CD14-positive monocyte (primary cell): Measurements from ENCODE around the gene MUC16. TPM values are rescaled to one million over a fixed set of nuclear protein-coding genes. Genes with fewer than 3 reads are reported as not detected.

Source experiments
- DNase-seq, 3 donors: peaks; one replicate each; pipeline ENCODE4 v3.0.0-alpha.2; 2011 to 2022
- H2AFZ ChIP-seq: 2 replicates; pipeline ENCODE4 v1.6.0; 2012; ENCODE audit warnings: mild to moderate bottlenecking, low read depth, low read length, inconsistent platforms; ENCODE audit not compliant: insufficient read depth, poor library complexity, severe bottlenecking
- H3K27ac ChIP-seq, 2 donors: 1 replicate in 1 of 2; 2 replicates in 1 of 2; pipeline ENCODE4 v1.5.1; 2012 to 2013; ENCODE audit warnings: low read length in 2 of 2, control low read depth in 1 of 2, inconsistent platforms in 1 of 2, low read depth in 1 of 2, mild to moderate bottlenecking in 1 of 2
- H3K27me3 ChIP-seq, 2 donors: one replicate each; pipeline versions ENCODE4 v1.6.0 to v1.6.1; 2011 to 2013; ENCODE audit warnings: low read length in 2 of 2; ENCODE audit not compliant: control insufficient read depth in 2 of 2, insufficient read depth in 2 of 2
- H3K36me3 ChIP-seq, 2 donors: replicated peaks in 1 of 2; 1 replicate in 1 of 2; 2 replicates in 1 of 2; pipeline versions ENCODE4 v1.5.1 to v1.6.1; 2012 to 2013; ENCODE audit warnings: low read length in 2 of 2, control low read depth in 1 of 2, inconsistent platforms in 1 of 2, mild to moderate bottlenecking in 1 of 2; ENCODE audit not compliant: insufficient read depth in 2 of 2, control insufficient read depth in 1 of 2
- H3K4me1 ChIP-seq, 2 donors: 1 replicate in 1 of 2; 2 replicates in 1 of 2; pipeline versions ENCODE4 v1.5.1 to v1.6.1; 2012 to 2013; ENCODE audit warnings: low read length in 2 of 2, control low read depth in 1 of 2, inconsistent platforms in 1 of 2, mild to moderate bottlenecking in 1 of 2, moderate library complexity in 1 of 2; ENCODE audit not compliant: insufficient read depth in 2 of 2, control insufficient read depth in 1 of 2
- H3K4me2 ChIP-seq: replicated peaks from 2 replicates; pipeline ENCODE3; 2012; ENCODE audit warnings: low read length, moderate library complexity, mild to moderate bottlenecking; ENCODE audit not compliant: poor library complexity, severe bottlenecking; ENCODE audit errors: extremely low read depth
- H3K4me3 ChIP-seq, 3 experiments: fragments of 200-600 bp in 1 of 3; sonication (generic) in 1 of 3; replicated peaks in 1 of 3; 1 replicate in 2 of 3; 2 replicates in 1 of 3; pipeline ENCODE4 v1.5.1; 2011 to 2013; ENCODE audit warnings: low read length in 3 of 3, mild to moderate bottlenecking in 3 of 3, control low read depth in 2 of 3, low read depth in 2 of 3, inconsistent platforms in 1 of 3, moderate library complexity in 1 of 3
- H3K79me2 ChIP-seq: 2 replicates; pipeline ENCODE4 v1.6.0; 2012; ENCODE audit warnings: mild to moderate bottlenecking, control low read depth, inconsistent platforms, low read length, moderate library complexity; ENCODE audit not compliant: insufficient read depth
- H3K9ac ChIP-seq: 2 replicates; pipeline ENCODE4 v1.6.0; 2017; ENCODE audit warnings: low read length, mild to moderate bottlenecking; ENCODE audit not compliant: insufficient read depth, poor library complexity, severe bottlenecking
- H3K9me3 ChIP-seq, 2 donors: replicated peaks in 1 of 2; 1 replicate in 1 of 2; 2 replicates in 1 of 2; pipeline versions ENCODE4 v1.5.1 to v1.6.1; 2012 to 2013; ENCODE audit warnings: low read length in 2 of 2, control low read depth in 1 of 2; ENCODE audit not compliant: control insufficient read depth in 1 of 2, insufficient read depth in 1 of 2
- H4K20me1 ChIP-seq: 2 replicates; pipeline ENCODE4 v1.6.0; 2012; ENCODE audit warnings: mild to moderate bottlenecking, low read length, control low read depth, moderate library complexity; ENCODE audit not compliant: insufficient read depth
- H3K27ac Mint-ChIP-seq, 7 donors: one replicate each; pipeline ENCODE4 v1.8.0; 2020; ENCODE audit warnings: mild to moderate bottlenecking in 7 of 7, mixed read lengths in 7 of 7, moderate library complexity in 6 of 7, inconsistent platforms in 2 of 7
- H3K27me3 Mint-ChIP-seq, 3 donors: one replicate each; pipeline ENCODE4 v1.8.0; 2021 to 2022; ENCODE audit warnings: low read depth in 3 of 3, mild to moderate bottlenecking in 3 of 3, mixed read lengths in 3 of 3, moderate library complexity in 3 of 3, inconsistent platforms in 1 of 3
- H3K36me3 Mint-ChIP-seq, 2 donors: one replicate each; pipeline ENCODE4 v1.8.0; 2020; ENCODE audit warnings: mixed read lengths in 2 of 2, inconsistent platforms in 1 of 2, mild to moderate bottlenecking in 1 of 2
- H3K4me1 Mint-ChIP-seq: one replicate; pipeline ENCODE4 v1.8.0; 2020; ENCODE audit warnings: mild to moderate bottlenecking, mixed read lengths
- H3K4me3 Mint-ChIP-seq, 2 donors: one replicate each; pipeline ENCODE4 v1.8.0; 2020; ENCODE audit warnings: mild to moderate bottlenecking in 2 of 2, mixed read lengths in 2 of 2, moderate library complexity in 1 of 2
- H3K9me3 Mint-ChIP-seq, 7 donors: one replicate each; pipeline ENCODE4 v1.8.0; 2020 to 2022; ENCODE audit warnings: mixed read lengths in 7 of 7, mild to moderate bottlenecking in 6 of 7, moderate library complexity in 6 of 7, inconsistent platforms in 2 of 7
- CTCF ChIP-seq: fragments of 200-600 bp; IDR thresholded peaks from one replicate; pipeline ENCODE4 v1.8.0; 2022; ENCODE audit warnings: antibody characterized with exemption, mild to moderate bottlenecking
- WGBS: methylation state at CpG from one replicate; pipeline ENCODE4 v1.1.5; 2013; ENCODE audit warnings: missing lambda C conversion rate; ENCODE audit not compliant: insufficient coverage; 5-methylcytosine and 5-hydroxymethylcytosine counted together
- intact Hi-C, 2 donors: fragments of 100-400 bp; cut with micrococcal nuclease; formaldehyde crosslinking; loops; one replicate each; pipeline versions ENCODE4 v1.15.0 to v1.15.1; 2023
- polyA plus RNA-seq, 3 donors: library from polyadenylated mRNA; depleted of rRNA in 1 of 3; unstranded in 2 of 3; stranded (reverse) in 1 of 3; fragments of 300-500 nt in 2 of 3; fragments of >200 nt in 1 of 3; fragmentation: Illumina TruSeq in 2 of 3; gene quantifications; 1 replicate in 2 of 3; 2 replicates in 1 of 3; pipeline ENCODE4 v1.2.3, GENCODE V29; 2012 to 2021

The MUC16 gene
- polyA plus RNA-seq, 3 donors = not detected

GRCh38 chr19:9000933-9001332 is 9.3 kb downstream of the MUC16 start:
- H3K36me3 Mint-ChIP-seq = no peaks in the 10 kb centered on the region
- H3K9me3 ChIP-seq = no peaks in the 10 kb centered on the region
- no peak overlapping the region for H3K27ac ChIP-seq
- no peak for TF ChIP-seq CTCF
- peak overlapping the region in 1 of 7 donors; percentile 3 for H3K27ac Mint-ChIP-seq
- H3K4me1 ChIP-seq = no peaks in the 10 kb centered on the region
- no peak overlapping the region for H2AFZ ChIP-seq
- H3K4me3 Mint-ChIP-seq = no peak overlapping the region
- no peaks in the 10 kb centered on the region for H4K20me1 ChIP-seq
- no peak overlapping the region for H3K9ac ChIP-seq
- no peak overlapping the region for H3K4me3 ChIP-seq
- H3K4me2 ChIP-seq = no peak overlapping the region
- WGBS = 96% methylated on average over 5 of the region's 5 CpGs
- peaks cover 0 to 7% (median 5%) of the 10 kb centered on the region in 3 donors for H3K27me3 Mint-ChIP-seq
- intact Hi-C loops = no loop called here
- H3K27me3 ChIP-seq = no peaks in the 10 kb centered on the region
- H3K36me3 ChIP-seq = no peaks in the 10 kb centered on the region
- no peaks in the 10 kb centered on the region for H3K79me2 ChIP-seq
- H3K4me1 Mint-ChIP-seq = no peaks in the 10 kb centered on the region
- H3K9me3 Mint-ChIP-seq = peaks cover 0 to 5% (median 2%) of the 10 kb centered on the region in 7 donors
- no peak for DNase-seq

- no peaks in the 10 kb centered on the region for H3K36me3 ChIP-seq
- H3K79me2 ChIP-seq = no peaks in the 10 kb centered on the region
- Mint-ChIP-seq H3K4me3 (no peak overlapping the region), H3K9me3 (peaks cover 0 to 3% (median 0%) of the 10 kb centered on the region in 7 donors), H3K4me1 (no peaks in the 10 kb centered on the region), H3K27me3 (peaks cover 2 to 7% (median 2%) of the 10 kb centered on the region in 3 donors), H3K27ac (no peak overlapping the region), H3K36me3 (no peaks in the 10 kb centered on the region)
- H3K9me3 ChIP-seq = no peaks in the 10 kb centered on the region
- no peaks in the 10 kb centered on the region for H3K27me3 ChIP-seq
- H2AFZ ChIP-seq = no peak overlapping the region
- peak; percentile 17 for TF ChIP-seq CTCF
- no peak overlapping the region for H3K4me2 ChIP-seq
- H3K4me1 ChIP-seq = no peaks in the 10 kb centered on the region
- no peak overlapping the region for H3K27ac ChIP-seq
- intact Hi-C loops = no loop called here
- WGBS = 83% methylated on average over 3 of the region's 10 CpGs
- H4K20me1 ChIP-seq = no peaks in the 10 kb centered on the region
- no peak overlapping the region for H3K9ac ChIP-seq
- H3K4me3 ChIP-seq = no peak overlapping the region
- peak in 1 of 3 donors; percentile 2 for DNase-seq
These were observed 22.0 kb downstream of the MUC16 start for GRCh38 chr19:8988204-8988603.
